Medulla oblongata (tissue), 1 donor: ENCODE measurements around the gene MIB1.
A peak's percentile ranks its signal among the peaks of the same experiment; 100 is the strongest.
"Not testable (repeated sequence)": the region's sequence is repeated elsewhere in the genome, so short reads cannot be mapped to it uniquely, and the experiment has no call there.

ENCODE experiments used
- DNase-seq: peaks from one replicate; pipeline ENCODE4 v3.0.0-alpha.2; 2015; ENCODE audit errors: extremely low spot score

The MIB1 gene

GRCh38 chr18:21743166-21743832, 2.7 kb downstream of the MIB1 start:
- no peak for DNase-seq

GRCh38 chr18:21745231-21745630, 4.6 kb downstream of the MIB1 start:
- DNase-seq: no peak

- no peak for DNase-seq
Measured at GRCh38 chr18:21747268-21747667, 6.7 kb downstream of the MIB1 start.

GRCh38 chr18:21747764-21748693, 7.4 kb downstream of the MIB1 start:
- DNase-seq: no peak

- no peak for DNase-seq
Measured at GRCh38 chr18:21757833-21758232, 17.2 kb downstream of the MIB1 start.

- DNase-seq: no peak
Measured at GRCh38 chr18:21759836-21760235, 19.2 kb downstream of the MIB1 start.

- DNase-seq: no peak
Measured at GRCh38 chr18:21760321-21760720, 19.7 kb downstream of the MIB1 start.

- DNase-seq: no peak
Measured at GRCh38 chr18:21761471-21762115, 21.0 kb downstream of the MIB1 start.

- DNase-seq: no peak
Measured at GRCh38 chr18:21762181-21762772, 21.7 kb downstream of the MIB1 start.

GRCh38 chr18:21763846-21764646, 23.5 kb downstream of the MIB1 start:
- no peak for DNase-seq

GRCh38 chr18:21769206-21769605, 28.6 kb downstream of the MIB1 start:
- DNase-seq: no peak

GRCh38 chr18:21774722-21775121, 34.1 kb downstream of the MIB1 start:
- DNase-seq: no peak

GRCh38 chr18:21777814-21778213, 37.2 kb downstream of the MIB1 start:
- DNase-seq: no peak

GRCh38 chr18:21786526-21786925, 45.9 kb downstream of the MIB1 start:
- no peak for DNase-seq

- not testable (repeated sequence) for DNase-seq
Measured at GRCh38 chr18:21796089-21796488, 55.5 kb downstream of the MIB1 start.

- DNase-seq: no peak
Measured at GRCh38 chr18:21798126-21798525, 57.5 kb downstream of the MIB1 start.

GRCh38 chr18:21799721-21800120, 59.1 kb downstream of the MIB1 start:
- DNase-seq: no peak

GRCh38 chr18:21803495-21803894, 62.9 kb downstream of the MIB1 start:
- DNase-seq: peak; percentile 7

GRCh38 chr18:21805771-21806366, 65.3 kb downstream of the MIB1 start:
- DNase-seq: no peak

GRCh38 chr18:21808185-21808584, 67.6 kb downstream of the MIB1 start:
- no peak for DNase-seq

- DNase-seq: no peak
Measured at GRCh38 chr18:21809725-21810124, 69.1 kb downstream of the MIB1 start.
